Breast epithelium (tissue), 3 donors: ENCODE data around the gene ALK.

Experiments
- CTCF ChIP-seq, 3 donors: fragments of 450-650 bp; IDR thresholded peaks; one replicate each; pipeline ENCODE4 v1.5.1; 2016 to 2017; ENCODE audit warnings: antibody characterized with exemption in 3 of 3, mild to moderate bottlenecking in 3 of 3, moderate library complexity in 3 of 3
- POLR2A ChIP-seq: fragments of 450-650 bp; IDR thresholded peaks from one replicate; pipeline ENCODE4 v1.6.1; 2016; ENCODE audit warnings: antibody characterized with exemption, mild to moderate bottlenecking, moderate library complexity

DNA sequence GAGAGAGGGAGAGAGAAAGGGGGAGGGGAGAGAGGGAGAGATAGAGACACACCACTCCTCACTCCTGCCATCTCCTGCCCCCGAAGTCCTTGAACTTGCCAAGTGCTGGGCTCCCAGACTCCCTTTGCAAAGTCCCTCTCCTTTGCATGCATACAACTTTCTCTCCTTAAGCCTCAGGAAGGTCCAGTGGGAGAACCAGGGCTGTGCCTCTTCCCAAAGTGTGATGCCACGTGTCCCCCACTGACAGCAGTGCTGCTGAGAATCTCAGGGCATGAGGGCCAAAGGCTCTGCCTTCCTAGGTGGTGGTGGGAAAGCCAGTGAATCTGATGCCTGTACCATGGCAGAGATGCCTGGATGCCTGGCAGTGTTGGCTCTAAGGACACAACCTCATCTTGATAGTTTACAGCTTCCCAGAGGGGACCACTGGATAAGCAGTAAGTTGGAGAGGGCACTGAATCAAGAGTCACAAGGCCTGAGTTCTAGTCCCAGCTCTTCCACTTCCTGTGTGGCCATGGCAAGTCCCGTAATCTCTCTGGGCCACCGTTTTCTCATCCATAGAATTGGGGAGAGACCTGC, 702.7 kb downstream of the ALK start:
- TF ChIP-seq POLR2A, result no peak
- no peak for TF ChIP-seq CTCF (IDR thresholded peaks at IDR 0.05)
